Activated CD4-positive, alpha-beta T cell treated with anti-CD3 and anti-CD28 coated beads for 48 hours (primary cell): Measurements from ENCODE around the gene TREM1.
"Not testable (repeated sequence)": the region's sequence is repeated elsewhere in the genome, so short reads cannot be mapped to it uniquely, and the experiment has no call there.

Source experiments
- DNase-seq: peaks from one replicate; pipeline ENCODE4 v3.0.0-alpha.2; 2020

The TREM1 gene

GRCh38 chr6:41286544-41287346 is at the start of gene TREM1:
Gene TREM1 (minus strand): TSS chr6:41286682. CDS start chr6:41286655, 27 bp downstream.
- peak; percentile 9 for DNase-seq

GRCh38 chr6:41335943-41336342 is 49.5 kb upstream of the TREM1 start:
- DNase-seq, result no peak

- DNase-seq, result no peak
Measured at GRCh38 chr6:41335296-41335695, 48.8 kb upstream of the TREM1 start, which contains the start of gene NCR2. Gene NCR2 (plus strand): TSS chr6:41335608. CDS start chr6:41335877, 269 bp downstream.

- no peak for DNase-seq
Measured at GRCh38 chr6:41334482-41335040, 48.1 kb upstream of the TREM1 start.

- no peak for DNase-seq
Measured at GRCh38 chr6:41332842-41333736, 46.6 kb upstream of the TREM1 start.

- no peak for DNase-seq
Measured at GRCh38 chr6:41332241-41332640, 45.8 kb upstream of the TREM1 start.

- DNase-seq, result no peak
Measured at GRCh38 chr6:41331401-41332150, 45.1 kb upstream of the TREM1 start.

- DNase-seq, result no peak
Measured at GRCh38 chr6:41327177-41327576, 40.7 kb upstream of the TREM1 start.

GRCh38 chr6:41326092-41326491 is 39.6 kb upstream of the TREM1 start:
- no peak for DNase-seq

- DNase-seq, result no peak
Measured at GRCh38 chr6:41325446-41326066, 39.1 kb upstream of the TREM1 start.

GRCh38 chr6:41321183-41321582 is 34.7 kb upstream of the TREM1 start:
- no peak for DNase-seq

- DNase-seq, result peak; percentile 90
Measured at GRCh38 chr6:41318654-41319565, 32.4 kb upstream of the TREM1 start.

- no peak for DNase-seq
Measured at GRCh38 chr6:41318261-41318653, 31.8 kb upstream of the TREM1 start.

GRCh38 chr6:41315943-41316620 is 29.6 kb upstream of the TREM1 start:
- no peak for DNase-seq

- no peak for DNase-seq
Measured at GRCh38 chr6:41315203-41315602, 28.7 kb upstream of the TREM1 start.

- DNase-seq, result peak; percentile 50
Measured at GRCh38 chr6:41306187-41306854, 19.8 kb upstream of the TREM1 start.

- DNase-seq, result no peak
Measured at GRCh38 chr6:41302638-41303037, 16.2 kb upstream of the TREM1 start.

- no peak for DNase-seq
Measured at GRCh38 chr6:41298785-41299502, 12.5 kb upstream of the TREM1 start.

GRCh38 chr6:41297248-41297647 is 10.8 kb upstream of the TREM1 start:
- DNase-seq, result not testable (repeated sequence)
